ENCODE data around the gene BCKDHB.
"Not testable (repeated sequence)": the region's sequence is repeated elsewhere in the genome, so short reads cannot be mapped to it uniquely, and the experiment has no call there.

- TF ChIP-seq CTCF (IDR thresholded peaks at IDR 0.05; ENCODE audit: low read depth, low read length, poor library complexity, severe bottlenecking); EZH2phosphoT487 (IDR thresholded peaks at IDR 0.05; ENCODE audit: borderline replicate concordance, low read length): not testable (repeated sequence)
Observed at GRCh38 chr6:80122576-80122975, 16.1 kb downstream of the BCKDHB start.

All from DOHH2 (cell line).